Mesodermal cell (in vitro differentiated cells): Measurements from ENCODE around the gene PIAS2.
"Not testable (repeated sequence)": the region's sequence is repeated elsewhere in the genome, so short reads cannot be mapped to it uniquely, and the experiment has no call there.

Experiments used
- H3K27ac ChIP-seq: 2 replicates; pipeline ENCODE4 v1.7.0; 2013; ENCODE audit warnings: mild to moderate bottlenecking, low read depth, low read length, moderate library complexity; ENCODE audit not compliant: severe bottlenecking
- H3K36me3 ChIP-seq: 2 replicates; pipeline ENCODE4 v1.7.1; 2013; ENCODE audit warnings: mild to moderate bottlenecking, low read length, moderate library complexity; ENCODE audit not compliant: control insufficient read depth, insufficient read depth
- H3K4me1 ChIP-seq: one replicate; pipeline ENCODE4 v1.7.1; 2013; ENCODE audit warnings: mild to moderate bottlenecking, low read length; ENCODE audit not compliant: insufficient read depth, control insufficient read depth, poor library complexity, severe bottlenecking
- H3K4me3 ChIP-seq: 2 replicates; pipeline ENCODE4 v1.7.0; 2013; ENCODE audit warnings: low read length, control low read depth, mild to moderate bottlenecking; ENCODE audit not compliant: insufficient read depth, poor library complexity, severe bottlenecking; ENCODE audit errors: extremely low read depth
- H3K9me3 ChIP-seq: 2 replicates; pipeline ENCODE4 v1.7.1; 2013; ENCODE audit warnings: mild to moderate bottlenecking, low read length, moderate library complexity; ENCODE audit not compliant: control insufficient read depth
- WGBS, 2 experiments: methylation state at CpG; one replicate each; pipeline ENCODE4 v1.1.5; 2013; ENCODE audit warnings: missing lambda C conversion rate in 2 of 2; ENCODE audit not compliant: insufficient coverage in 2 of 2; 5-methylcytosine and 5-hydroxymethylcytosine counted together

PIAS2 gene

GRCh38 chr18:46867367-46868143 is 49.8 kb downstream of the PIAS2 start:
- peaks cover 35% of the 10 kb centered on the region for H3K9me3 ChIP-seq

GRCh38 chr18:46866523-46866922 is 50.8 kb downstream of the PIAS2 start:
- Histone ChIP-seq H3K4me3 (no peak overlapping the region), H3K4me1 (no peaks in the 10 kb centered on the region)
- 83 to 100% methylated on average over 2 of the region's 2 CpGs for WGBS, 2 experiments

More at GRCh38 chr18:46867367-46868143, 49.8 kb downstream of the PIAS2 start:
- no peak overlapping the region for H3K27ac ChIP-seq
- no peak overlapping the region for H3K4me3 ChIP-seq
- H3K36me3 ChIP-seq, result peaks cover 13% of the 10 kb centered on the region
- no peaks in the 10 kb centered on the region for H3K4me1 ChIP-seq

GRCh38 chr18:46865245-46865644 is 52.1 kb downstream of the PIAS2 start:
- not testable (repeated sequence) for H3K27ac ChIP-seq, H3K36me3 ChIP-seq, H3K4me1 ChIP-seq, H3K4me3 ChIP-seq
- WGBS, 2 experiments, result 83 to 92% methylated on average over 3 to 5 of the region's 8 CpGs
- peaks cover 26% of the 10 kb centered on the region for H3K9me3 ChIP-seq

More at GRCh38 chr18:46866523-46866922, 50.8 kb downstream of the PIAS2 start:
- no peak overlapping the region for H3K27ac ChIP-seq
- H3K9me3 ChIP-seq, result peaks cover 35% of the 10 kb centered on the region
- peaks cover 3% of the 10 kb centered on the region for H3K36me3 ChIP-seq

GRCh38 chr18:46859855-46860254 is 57.5 kb downstream of the PIAS2 start:
- WGBS, 2 experiments, result 88% methylated on average over 1 of the region's 2 CpGs; no CpG with 5 or more reads in 1 of the 2 experiments
- Histone ChIP-seq H3K36me3 (peaks cover 8% of the 10 kb centered on the region), H3K4me1 (peaks cover 18% of the 10 kb centered on the region), H3K4me3 (no peak overlapping the region), H3K9me3 (no peaks in the 10 kb centered on the region), H3K27ac (no peak overlapping the region)

GRCh38 chr18:46858290-46858689 is 59.0 kb downstream of the PIAS2 start:
- Histone ChIP-seq H3K4me1 (peaks cover 18% of the 10 kb centered on the region), H3K9me3 (no peaks in the 10 kb centered on the region), H3K36me3 (peaks cover 8% of the 10 kb centered on the region), H3K27ac (no peak overlapping the region), H3K4me3 (no peak overlapping the region)
- 83 to 91% methylated on average over 1 of the region's 4 CpGs for WGBS, 2 experiments

GRCh38 chr18:46856973-46857372 is 60.3 kb downstream of the PIAS2 start:
- peaks cover 14% of the 10 kb centered on the region for H3K36me3 ChIP-seq
- H3K4me1 ChIP-seq, result peaks cover 18% of the 10 kb centered on the region
- H3K27ac ChIP-seq, result no peak overlapping the region
- no peaks in the 10 kb centered on the region for H3K9me3 ChIP-seq
- H3K4me3 ChIP-seq, result no peak overlapping the region

- Histone ChIP-seq H3K9me3 (no peaks in the 10 kb centered on the region), H3K4me1 (no peaks in the 10 kb centered on the region), H3K36me3 (peaks cover 14% of the 10 kb centered on the region), H3K27ac (no peak overlapping the region), H3K4me3 (no peak overlapping the region)
These were observed 68.3 kb downstream of the PIAS2 start for GRCh38 chr18:46849007-46849406.

- no peak overlapping the region for H3K4me3 ChIP-seq
- no peaks in the 10 kb centered on the region for H3K9me3 ChIP-seq
- H3K27ac ChIP-seq, result no peak overlapping the region
- no peaks in the 10 kb centered on the region for H3K4me1 ChIP-seq
- no CpG with 5 or more reads among the region's 1 CpG for WGBS, 2 experiments
- H3K36me3 ChIP-seq, result peaks cover 4% of the 10 kb centered on the region
These were observed 73.9 kb downstream of the PIAS2 start for GRCh38 chr18:46843372-46843771.

- Histone ChIP-seq H3K27ac (no peak overlapping the region), H3K36me3 (peaks cover 4% of the 10 kb centered on the region), H3K4me3 (no peak overlapping the region), H3K9me3 (no peaks in the 10 kb centered on the region), H3K4me1 (no peaks in the 10 kb centered on the region)
- 93% methylated on average over 2 of the region's 5 CpGs; no CpG with 5 or more reads in 1 of the 2 experiments for WGBS, 2 experiments
These were observed 74.7 kb downstream of the PIAS2 start for GRCh38 chr18:46842583-46842982.

GRCh38 chr18:46833899-46834298 is 83.4 kb downstream of the PIAS2 start:
- no CpG with 5 or more reads among the region's 1 CpG for WGBS, 2 experiments
- Histone ChIP-seq H3K27ac (no peak overlapping the region), H3K9me3 (no peaks in the 10 kb centered on the region), H3K36me3 (peaks cover 5% of the 10 kb centered on the region), H3K4me3 (no peak overlapping the region), H3K4me1 (no peaks in the 10 kb centered on the region)

GRCh38 chr18:46832849-46833248 is 84.5 kb downstream of the PIAS2 start:
- Histone ChIP-seq H3K36me3 (peaks cover 8% of the 10 kb centered on the region), H3K4me1 (no peaks in the 10 kb centered on the region), H3K9me3 (no peaks in the 10 kb centered on the region), H3K4me3 (no peak overlapping the region), H3K27ac (no peak overlapping the region)
- no CpG with 5 or more reads among the region's 2 CpGs for WGBS, 2 experiments
